ENCODE measurements around the gene AKNA.

The AKNA gene

GRCh38 chr9:114357360-114357759 is 30.4 kb downstream of the AKNA start:
- DNase-seq (ENCODE audit: low spot score) = no peak
- H3K27ac ChIP-seq = no peak overlapping the region
- POLR2A ChIA-PET (ENCODE audit: low non-redundant PET) = no interaction called here
- TF ChIP-seq CTCF (conservative IDR thresholded peaks at IDR 0.05; ENCODE audit: low read depth) = no peak
- CTCF ChIA-PET = no interaction called here

- ChIA-PET POLR2A (ENCODE audit: low non-redundant PET) (no interaction called here), CTCF (no interaction called here)
- no peak for DNase-seq (ENCODE audit: low spot score)
- TF ChIP-seq CTCF (conservative IDR thresholded peaks at IDR 0.05; ENCODE audit: low read depth) = no peak
- H3K27ac ChIP-seq = no peak overlapping the region
These were observed 31.0 kb downstream of the AKNA start for GRCh38 chr9:114356792-114357191.

- ChIA-PET CTCF (no interaction called here), POLR2A (ENCODE audit: low non-redundant PET) (no interaction called here)
- no peak for DNase-seq (ENCODE audit: low spot score)
- no peak for TF ChIP-seq CTCF (conservative IDR thresholded peaks at IDR 0.05; ENCODE audit: low read depth)
- H3K27ac ChIP-seq = no peak overlapping the region
These were observed 32.0 kb downstream of the AKNA start for GRCh38 chr9:114355821-114356220.

GRCh38 chr9:114351932-114352331 is 35.9 kb downstream of the AKNA start:
- no peak overlapping the region for H3K27ac ChIP-seq
- CTCF ChIA-PET = interaction anchor here (0.6 kb wide), 1 partner anchor 296 kb away, joined by 4 read pairs; no protein-coding TSS in a partner anchor
- no peak for TF ChIP-seq CTCF (conservative IDR thresholded peaks at IDR 0.05; ENCODE audit: low read depth)
- POLR2A ChIA-PET (ENCODE audit: low non-redundant PET) = no interaction called here
- DNase-seq (ENCODE audit: low spot score) = no peak

- TF ChIP-seq CTCF (conservative IDR thresholded peaks at IDR 0.05; ENCODE audit: low read depth) = no peak
- no peak overlapping the region for H3K27ac ChIP-seq
- no peak for DNase-seq (ENCODE audit: low spot score)
- ChIA-PET POLR2A (ENCODE audit: low non-redundant PET) (interaction anchor here (0.6 kb wide), 1 partner anchor 35 kb away, joined by 4 read pairs; no protein-coding TSS in a partner anchor), CTCF (interaction anchor here (0.6 to 0.7 kb wide), 2 partner anchors 120 to 134 kb away, joined by 3 read pairs; no protein-coding TSS in a partner anchor)
These were observed 37.0 kb downstream of the AKNA start for GRCh38 chr9:114350636-114351401.

GRCh38 chr9:114349713-114350480 is 37.9 kb downstream of the AKNA start:
- peak overlapping the region; percentile 85 for H3K27ac ChIP-seq
- POLR2A ChIA-PET (ENCODE audit: low non-redundant PET) = no interaction called here
- CTCF ChIA-PET = no interaction called here
- no peak for TF ChIP-seq CTCF (conservative IDR thresholded peaks at IDR 0.05; ENCODE audit: low read depth)
- no peak for DNase-seq (ENCODE audit: low spot score)

Data from RWPE1 (cell line).